ENCODE results near the gene COL11A1. TPM values are rescaled to one million over a fixed set of nuclear protein-coding genes. Genes with fewer than 3 reads are reported as not detected.

COL11A1 gene
- total RNA-seq, 1 experiment from 2014 or later: 0.05 TPM

GRCh38 chr1:103025858-103026409 is 82.4 kb downstream of the COL11A1 start:
- H2AFZ ChIP-seq (ENCODE audit: low read depth, low read length, poor library complexity, severe bottlenecking): no peak overlapping the region
- H3K79me2 ChIP-seq (ENCODE audit: insufficient read depth, low read length): no peaks in the 10 kb centered on the region
- H3K27me3 ChIP-seq (ENCODE audit: insufficient read depth, low read length): no peaks in the 10 kb centered on the region
- H3K9me3 ChIP-seq (ENCODE audit: control insufficient read depth in 1 of 2, insufficient read depth in 1 of 2, low read depth in 1 of 2, low read length in 2 of 2): no peaks in the 10 kb centered on the region
- no peak overlapping the region for H3K4me3 ChIP-seq (replicated peaks in 1 of 2; ENCODE audit: low read depth in 1 of 2, low read length in 2 of 2)
- ChIA-PET POLR2A (no interaction called here), CTCF (no interaction called here), RAD21 (ENCODE audit: low non-redundant PET in 1 of 2, low total read pairs in 2 of 2, uncharacterized antibody in 2 of 2, unreplicated experiment in 2 of 2) (no interaction called here)
- H3K4me1 ChIP-seq (ENCODE audit: control insufficient read depth in 1 of 2, insufficient read depth in 2 of 2, low read length in 2 of 2): no peaks in the 10 kb centered on the region
- TF ChIP-seq ELF1 (IDR thresholded peaks at IDR 0.05; ENCODE audit: borderline replicate concordance, low read depth) (no peak), ZNF274 (IDR thresholded peaks at IDR 0.05; ENCODE audit: low read depth, low read length) (no peak), SRF (IDR thresholded peaks at IDR 0.05; ENCODE audit: low read depth) (no peak), POLR2AphosphoS5 (IDR thresholded peaks at IDR 0.05; ENCODE audit: low read depth, low read length) (no peak), EZH2 (IDR thresholded peaks at IDR 0.05) (no peak), POLR2A (IDR thresholded peaks at IDR 0.05; ENCODE audit: borderline replicate concordance, extremely low read depth, insufficient read depth, insufficient read length) (no peak), FOSL1 (IDR thresholded peaks at IDR 0.05; ENCODE audit: low read depth) (no peak), CEBPB (IDR thresholded peaks at IDR 0.05; ENCODE audit: low read depth) (no peak), SIN3A (IDR thresholded peaks at IDR 0.05; ENCODE audit: low read depth) (no peak), REST (IDR thresholded peaks at IDR 0.05; ENCODE audit: low read depth) (no peak), SP1 (IDR thresholded peaks at IDR 0.05; ENCODE audit: low read depth) (no peak), TCF7L2 (IDR thresholded peaks at IDR 0.05; ENCODE audit: borderline replicate concordance, extremely low read depth, insufficient read depth, insufficient read length) (no peak), CTCF (IDR thresholded peaks at IDR 0.05 in 2 of 3, conservative IDR thresholded peaks at IDR 0.05 in 1 of 3; ENCODE audit: borderline replicate concordance in 1 of 3, insufficient read depth in 1 of 3, low read depth in 2 of 3, low read length in 2 of 3) (no peak), RAD21 (IDR thresholded peaks at IDR 0.05; ENCODE audit: low read depth) (no peak), EZH2phosphoT487 (IDR thresholded peaks at IDR 0.05; ENCODE audit: borderline replicate concordance) (no peak), ATF3 (IDR thresholded peaks at IDR 0.05) (no peak), JUND (IDR thresholded peaks at IDR 0.05) (no peak), ZFX (IDR thresholded peaks at IDR 0.05) (no peak)
- TF ChIP-seq, protein P1, sequence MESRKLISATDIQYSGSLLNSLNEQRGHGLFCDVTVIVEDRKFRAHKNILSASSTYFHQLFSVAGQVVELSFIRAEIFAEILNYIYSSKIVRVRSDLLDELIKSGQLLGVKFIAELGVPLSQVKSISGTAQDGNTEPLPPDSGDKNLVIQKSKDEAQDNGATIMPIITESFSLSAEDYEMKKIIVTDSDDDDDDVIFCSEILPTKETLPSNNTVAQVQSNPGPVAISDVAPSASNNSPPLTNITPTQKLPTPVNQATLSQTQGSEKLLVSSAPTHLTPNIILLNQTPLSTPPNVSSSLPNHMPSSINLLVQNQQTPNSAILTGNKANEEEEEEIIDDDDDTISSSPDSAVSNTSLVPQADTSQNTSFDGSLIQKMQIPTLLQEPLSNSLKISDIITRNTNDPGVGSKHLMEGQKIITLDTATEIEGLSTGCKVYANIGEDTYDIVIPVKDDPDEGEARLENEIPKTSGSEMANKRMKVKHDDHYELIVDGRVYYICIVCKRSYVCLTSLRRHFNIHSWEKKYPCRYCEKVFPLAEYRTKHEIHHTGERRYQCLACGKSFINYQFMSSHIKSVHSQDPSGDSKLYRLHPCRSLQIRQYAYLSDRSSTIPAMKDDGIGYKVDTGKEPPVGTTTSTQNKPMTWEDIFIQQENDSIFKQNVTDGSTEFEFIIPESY (IDR thresholded peaks at IDR 0.05; ENCODE audit: extremely low read depth, insufficient replicate concordance, low read length): no peak
- TF ChIP-seq, protein P2, sequence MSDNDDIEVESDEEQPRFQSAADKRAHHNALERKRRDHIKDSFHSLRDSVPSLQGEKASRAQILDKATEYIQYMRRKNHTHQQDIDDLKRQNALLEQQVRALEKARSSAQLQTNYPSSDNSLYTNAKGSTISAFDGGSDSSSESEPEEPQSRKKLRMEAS (IDR thresholded peaks at IDR 0.05): no peak
- ATAC-seq: no peak
- no peaks in the 10 kb centered on the region for H3K9me2 ChIP-seq (ENCODE audit: insufficient read depth)
- intact Hi-C loops (cut with micrococcal nuclease): no loop called here
- BruUV-seq (replicated peaks): no TSS peak
- no peak overlapping the region for H3K4me2 ChIP-seq (ENCODE audit: low read length)
- no peak overlapping the region for H3K9ac ChIP-seq (ENCODE audit: low read length)
- no peaks in the 10 kb centered on the region for H4K20me1 ChIP-seq (ENCODE audit: insufficient read depth)
- H3K27ac ChIP-seq (ENCODE audit: low read depth, low read length): no peak overlapping the region
- DNase-seq (ENCODE audit: low read depth, low spot score): no peak
- H3K36me3 ChIP-seq (ENCODE audit: control insufficient read depth in 1 of 2, insufficient read depth in 2 of 2, low read length in 2 of 2): no peaks in the 10 kb centered on the region
